ENCODE results near the gene MRPS7. TPM values are rescaled to one million over a fixed set of nuclear protein-coding genes. Genes with fewer than 3 reads are reported as not detected.

MRPS7 gene
- total RNA-seq, 4 donors from 2014 or later = 27.1 to 54.0 (median 37.4) TPM

- Histone ChIP-seq H3K27ac (peak overlapping the region; percentile 89 to 96 (median 92)), H3K36me3 (peaks cover 0 to 6% (median 2%) of the 10 kb centered on the region in 4 donors), H3K27me3 (no peaks in the 10 kb centered on the region), H3K9me3 (no peaks in the 10 kb centered on the region), H3K4me3 (peak overlapping the region; percentile 68 to 90 (median 84)), H3K4me1 (peaks cover 12 to 36% (median 27%) of the 10 kb centered on the region in 4 donors)
- WGBS, 2 donors (ENCODE audit: low coverage in 1 of 2) = 0 to 1% methylated on average over 5 to 28 of the region's 31 CpGs
- TF ChIP-seq EP300 (IDR thresholded peaks at IDR 0.05; ENCODE audit: low read depth) (no peak), CTCF (IDR thresholded peaks at IDR 0.05) (peak in 3 of 5 experiments; percentile 12 to 20 (median 13))
- intact Hi-C loops (cut with DNase I; ENCODE audit: low total_unique reads) (no loop called here), in situ Hi-C loops (cut with MboI; ENCODE audit: low pct_ligation_motif_present in 1 of 4, low pct_unique_long_range_greater_than_20kb in 1 of 4, low sequenced_read_pairs in 3 of 4) (no loop called here)
- no peak for DNase-seq
Measured at GRCh38 chr17:75260641-75261335, 891 bp upstream of the MRPS7 start.

GRCh38 chr17:75262112-75262606, 480 bp downstream of the MRPS7 start:
- H3K4me3 ChIP-seq = peak overlapping the region; percentile 68 to 90 (median 84)
- no peak for DNase-seq
- H3K27ac ChIP-seq = peak overlapping the region; percentile 89 to 96 (median 92)
- 1% methylated on average over 23 of the region's 23 CpGs; no CpG with 5 or more reads in 1 of the 2 donors for WGBS, 2 donors (ENCODE audit: low coverage in 1 of 2)
- TF ChIP-seq EP300 (IDR thresholded peaks at IDR 0.05; ENCODE audit: low read depth) (no peak), POLR2AphosphoS5 (IDR thresholded peaks at IDR 0.05) (no peak), POLR2A (IDR thresholded peaks at IDR 0.05) (no peak), CTCF (IDR thresholded peaks at IDR 0.05) (no peak)
- H3K9me3 ChIP-seq = no peaks in the 10 kb centered on the region
- H3K27me3 ChIP-seq = no peaks in the 10 kb centered on the region
- peaks cover 12 to 36% (median 27%) of the 10 kb centered on the region in 4 donors for H3K4me1 ChIP-seq
- intact Hi-C loops (cut with DNase I; ENCODE audit: low total_unique reads) = no loop called here
- peaks cover 0 to 14% (median 4%) of the 10 kb centered on the region in 4 donors for H3K36me3 ChIP-seq
- in situ Hi-C loops (cut with MboI; ENCODE audit: low pct_ligation_motif_present in 1 of 4, low pct_unique_long_range_greater_than_20kb in 1 of 4, low sequenced_read_pairs in 3 of 4) = no loop called here

- in situ Hi-C loops (cut with MboI; ENCODE audit: low pct_ligation_motif_present in 1 of 4, low pct_unique_long_range_greater_than_20kb in 1 of 4, low sequenced_read_pairs in 3 of 4) (no loop called here), intact Hi-C loops (cut with DNase I; ENCODE audit: low total_unique reads) (no loop called here)
- no peak for DNase-seq
- H3K27ac ChIP-seq = peak overlapping the region in 1 of 4 donors; percentile 92
- H3K27me3 ChIP-seq = no peaks in the 10 kb centered on the region
- peaks cover 12 to 44% (median 31%) of the 10 kb centered on the region in 4 donors for H3K4me1 ChIP-seq
- H3K36me3 ChIP-seq = peaks cover 0 to 14% (median 4%) of the 10 kb centered on the region in 4 donors
- H3K4me3 ChIP-seq = no peak overlapping the region
- 88 to 94% methylated on average over 3 to 4 of the region's 4 CpGs for WGBS, 2 donors (ENCODE audit: low coverage in 1 of 2)
- no peaks in the 10 kb centered on the region for H3K9me3 ChIP-seq
- TF ChIP-seq CTCF (IDR thresholded peaks at IDR 0.05) = no peak
- no peak for TF ChIP-seq POLR2A (IDR thresholded peaks at IDR 0.05)
- TF ChIP-seq EP300 (IDR thresholded peaks at IDR 0.05; ENCODE audit: low read depth) = no peak
- no peak for TF ChIP-seq POLR2AphosphoS5 (IDR thresholded peaks at IDR 0.05)
Measured at GRCh38 chr17:75263055-75263454, 1.4 kb downstream of the MRPS7 start.

- DNase-seq = no peak
- no peak overlapping the region for H3K4me3 ChIP-seq
- H3K4me1 ChIP-seq = peaks cover 8 to 28% (median 21%) of the 10 kb centered on the region in 4 donors
- in situ Hi-C loops (cut with MboI; ENCODE audit: low pct_ligation_motif_present in 1 of 4, low pct_unique_long_range_greater_than_20kb in 1 of 4, low sequenced_read_pairs in 3 of 4) (no loop called here), intact Hi-C loops (cut with DNase I; ENCODE audit: low total_unique reads) (no loop called here)
- 86 to 90% methylated on average over 4 to 17 of the region's 17 CpGs for WGBS, 2 donors (ENCODE audit: low coverage in 1 of 2)
- H3K27me3 ChIP-seq = no peaks in the 10 kb centered on the region
- H3K27ac ChIP-seq = no peak overlapping the region
- TF ChIP-seq POLR2AphosphoS5 (IDR thresholded peaks at IDR 0.05) = no peak
- no peak for TF ChIP-seq POLR2A (IDR thresholded peaks at IDR 0.05)
- no peak for TF ChIP-seq CTCF (IDR thresholded peaks at IDR 0.05)
- H3K9me3 ChIP-seq = no peaks in the 10 kb centered on the region
- H3K36me3 ChIP-seq = peaks cover 0 to 14% (median 4%) of the 10 kb centered on the region in 4 donors
Measured at GRCh38 chr17:75265614-75266315, 4.1 kb downstream of the MRPS7 start.
